Right hindlimb (tissue), 1 donor: ENCODE measurements around the gene KIF26B.
A peak's percentile ranks its signal among the peaks of the same experiment; 100 is the strongest.

ENCODE experiments used
- DNase-seq: peaks from one replicate; pipeline ENCODE4 v3.0.0-alpha.2; 2018

The KIF26B gene

DNA sequence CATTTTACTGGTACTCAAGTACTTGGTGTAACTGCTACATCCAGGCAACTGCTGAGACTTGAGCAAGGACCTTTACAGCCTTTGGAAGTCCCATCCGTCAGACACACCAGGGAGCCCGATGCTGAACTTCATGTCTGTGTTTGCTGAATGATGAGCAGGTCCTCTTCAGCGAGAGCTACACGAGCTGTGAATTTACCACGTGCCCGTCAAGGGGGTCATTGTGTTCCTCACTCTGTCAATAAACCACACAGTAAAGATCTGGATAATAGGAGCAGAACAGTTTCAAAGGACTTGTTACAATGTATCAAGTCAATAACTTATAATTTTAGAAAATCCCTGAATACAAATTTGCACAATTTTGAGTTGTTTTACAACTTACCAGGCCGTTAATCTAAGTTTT, 427.2 kb downstream of the KIF26B start:
- no peak for DNase-seq

DNA sequence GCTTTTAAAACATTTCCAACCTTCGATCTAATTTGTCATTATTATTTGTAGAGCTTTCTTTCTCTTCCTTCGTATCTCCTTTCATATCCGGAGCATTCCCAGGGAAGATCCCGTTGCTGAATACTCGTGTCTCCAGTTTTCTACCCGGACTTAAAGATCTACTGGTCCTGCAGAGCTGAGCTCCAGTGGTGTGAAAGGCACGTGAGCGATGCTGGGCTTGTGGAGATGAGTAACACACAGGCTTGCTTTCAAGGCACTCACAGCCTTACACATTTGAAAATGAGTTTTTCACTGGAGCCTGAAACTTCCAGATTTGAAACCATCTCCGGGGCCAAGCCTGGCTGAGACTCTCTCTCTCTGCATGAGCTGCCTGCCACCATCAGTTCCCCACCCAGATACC, 428.3 kb downstream of the KIF26B start:
- peak; percentile 7 for DNase-seq

DNA sequence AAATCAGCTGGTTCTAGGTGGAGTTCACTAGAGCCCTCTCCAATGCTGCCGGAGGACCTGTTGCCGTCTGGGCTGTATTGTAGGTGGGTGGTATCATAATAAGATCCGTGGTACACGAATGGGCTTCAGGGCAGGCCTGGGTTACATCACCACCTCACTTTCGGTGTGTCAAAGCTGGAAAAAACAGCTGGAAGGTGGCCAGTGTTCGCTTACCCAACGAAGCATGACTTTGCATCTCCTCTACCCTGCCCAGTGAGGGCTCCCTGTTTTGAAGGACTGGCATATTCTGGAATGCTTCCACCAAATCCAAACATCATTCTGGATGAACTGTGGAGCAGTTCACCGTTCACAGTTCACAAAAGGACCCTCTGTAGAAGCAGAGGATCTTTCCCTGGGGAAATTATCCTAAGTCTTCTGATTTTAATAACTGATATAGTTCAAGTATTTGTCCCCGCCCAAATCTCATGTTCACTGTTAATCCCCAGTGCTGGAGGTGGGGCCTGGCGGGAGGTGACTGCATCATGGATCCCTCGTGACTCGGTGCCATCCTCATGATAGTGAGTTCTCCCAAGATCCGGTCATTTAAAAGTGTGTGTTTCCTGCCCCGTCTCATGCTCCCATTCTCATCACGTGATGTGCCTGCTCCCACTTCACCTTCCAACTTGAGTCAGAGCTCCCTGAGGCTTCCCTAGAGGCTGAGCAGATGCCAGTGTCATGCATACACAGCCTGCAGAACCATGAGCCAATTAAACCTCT, 429.0 kb downstream of the KIF26B start:
- DNase-seq, result peak; percentile 3

DNA sequence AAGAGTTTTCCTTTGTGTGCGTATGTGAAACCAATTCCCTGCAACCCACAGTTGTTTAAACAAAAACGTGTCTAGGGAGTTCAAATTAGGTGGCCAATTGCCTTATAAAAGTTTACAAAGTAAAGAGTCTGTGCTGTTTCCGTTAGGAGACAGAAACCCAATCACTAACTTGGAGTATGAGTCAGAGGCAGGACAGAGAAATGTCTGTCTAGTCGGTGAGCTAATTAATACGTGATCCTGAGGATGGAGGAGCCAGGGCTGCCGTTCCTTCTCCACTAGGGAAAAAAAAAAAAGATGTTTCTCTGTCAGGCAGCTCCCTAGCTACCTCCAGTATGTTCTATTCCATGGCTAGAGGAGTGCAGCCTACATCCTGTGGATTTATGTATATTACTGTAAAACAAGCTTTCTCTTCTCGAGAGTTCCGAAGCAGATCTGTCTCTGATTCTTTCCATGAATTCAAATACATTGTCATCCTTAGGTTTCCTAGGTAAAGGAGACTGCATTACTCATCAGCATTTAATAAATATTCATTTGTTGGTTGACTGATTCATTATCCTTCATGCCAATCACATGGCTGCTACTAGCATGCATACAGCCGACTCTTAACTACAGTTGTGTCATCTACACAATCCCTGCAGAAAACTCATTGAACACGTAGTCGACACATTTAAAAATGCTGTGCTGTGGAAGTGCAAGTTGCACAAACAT, 430.6 kb downstream of the KIF26B start:
- peak; percentile 17 for DNase-seq

DNA sequence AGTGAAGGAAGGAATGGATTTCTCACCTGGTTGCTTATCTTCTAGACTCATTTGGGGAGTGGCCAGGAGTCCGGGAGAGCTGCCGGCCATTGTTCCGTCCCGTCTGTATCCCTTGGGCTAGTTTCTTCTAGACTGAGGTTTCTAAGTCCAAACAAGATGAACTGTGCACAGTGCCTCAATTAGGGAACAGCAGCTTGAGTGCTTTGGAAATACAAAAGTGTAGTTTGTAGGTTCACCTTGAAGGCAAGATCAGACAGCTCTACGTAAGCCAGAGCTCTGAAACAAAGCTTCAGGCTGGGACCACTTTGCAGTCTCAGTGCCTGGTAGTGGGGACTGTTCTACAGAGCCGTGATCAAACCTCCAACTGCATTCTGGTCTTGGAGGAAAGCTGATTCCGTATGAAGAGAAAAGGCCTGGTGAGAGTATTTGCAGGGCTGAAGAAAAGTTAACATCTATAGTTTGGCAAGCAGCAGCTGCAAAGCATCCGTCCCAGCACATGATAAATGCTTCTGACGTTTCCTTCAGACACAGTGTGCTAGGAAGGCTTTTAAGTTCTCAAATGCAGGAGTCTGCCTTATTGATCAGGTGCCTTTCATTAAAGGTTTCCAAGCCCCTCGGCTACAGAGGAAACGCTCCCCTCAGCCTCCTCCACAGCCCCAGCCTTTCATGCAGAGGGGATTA, 432.8 kb downstream of the KIF26B start:
- DNase-seq, result peak; percentile 6

DNA sequence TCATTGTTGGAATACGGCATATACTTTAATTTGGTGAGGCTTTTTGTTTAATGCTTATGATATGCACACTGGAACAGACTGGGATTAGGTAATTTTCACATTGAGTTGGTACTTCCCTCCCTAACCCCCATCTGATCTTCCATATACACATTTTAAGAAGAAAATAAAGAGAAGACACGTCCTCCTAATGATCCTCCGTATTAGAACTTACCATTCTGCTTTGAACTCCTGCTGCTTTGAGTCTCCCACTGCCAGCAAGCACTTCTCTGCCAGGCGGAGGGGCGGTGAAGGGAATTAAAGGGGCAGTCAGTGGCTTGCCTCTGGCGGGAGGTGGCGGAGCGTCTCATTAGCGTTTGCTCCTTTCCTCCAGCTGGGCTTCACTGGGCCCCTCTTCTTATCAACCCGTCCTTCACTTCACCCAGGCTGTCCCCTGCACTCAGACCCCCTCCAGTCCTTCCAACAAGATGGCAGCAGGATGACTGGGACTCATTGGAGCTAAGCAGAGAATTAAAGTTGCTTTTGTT, 433.4 kb downstream of the KIF26B start:
- no peak for DNase-seq

DNA sequence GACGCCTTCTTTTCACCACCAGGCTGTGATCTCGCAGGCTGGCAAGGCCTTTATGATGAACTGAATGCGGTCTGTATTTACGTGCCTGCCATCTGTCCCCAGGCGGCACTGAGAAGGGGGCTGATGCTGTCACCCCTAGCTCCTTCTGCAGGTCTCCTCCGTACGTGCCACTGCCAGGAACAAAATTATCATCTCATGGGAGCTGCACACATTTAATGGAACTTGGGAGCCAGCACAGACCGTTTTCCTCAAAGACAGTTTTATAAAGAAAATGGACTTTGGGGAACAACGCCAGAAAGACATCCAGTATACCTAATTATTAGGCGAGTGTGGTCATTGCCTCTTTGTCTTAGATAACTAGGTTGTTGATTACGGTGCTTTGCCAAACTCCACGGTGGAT, 434.5 kb downstream of the KIF26B start:
- no peak for DNase-seq

DNA sequence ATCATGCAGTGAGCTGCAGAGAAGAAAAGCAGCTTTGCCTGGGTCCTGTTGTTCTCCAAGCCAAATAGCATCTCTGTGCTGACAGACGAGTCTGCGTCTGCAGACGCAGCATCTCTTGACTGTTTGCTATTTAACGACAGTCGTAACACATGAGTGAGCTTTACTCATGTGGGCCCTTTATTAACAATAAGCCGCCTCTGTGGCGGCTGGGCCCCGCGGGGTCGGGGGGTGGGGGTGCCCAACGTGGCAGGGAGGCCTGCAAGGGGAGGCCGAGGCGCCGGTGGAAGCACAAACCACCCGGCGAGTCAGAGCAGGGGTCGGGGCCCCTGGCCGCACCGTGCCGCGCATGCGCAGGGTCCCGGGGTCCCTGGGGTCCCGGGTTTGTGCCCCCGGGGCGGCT, 435.1 kb downstream of the KIF26B start:
- DNase-seq, result no peak

DNA sequence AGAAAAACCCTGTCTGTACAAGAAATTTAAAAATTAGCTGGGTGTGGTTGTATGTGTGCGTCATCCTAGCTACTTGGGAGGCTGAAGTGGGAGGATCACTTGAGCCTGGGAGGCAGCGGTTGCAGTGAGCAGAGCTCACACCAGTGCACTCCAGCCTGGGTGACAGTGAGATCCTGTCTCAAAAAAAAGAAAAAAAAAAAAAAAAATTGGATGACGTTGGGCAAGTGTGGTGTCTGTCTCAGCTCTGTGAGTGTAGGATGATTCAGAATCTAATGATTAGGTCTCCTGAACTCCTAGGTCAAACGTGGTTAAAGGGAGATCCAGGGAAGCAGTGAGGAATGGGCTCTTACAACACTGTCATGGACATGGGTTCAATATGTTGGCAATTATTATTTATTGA, 435.9 kb downstream of the KIF26B start:
- DNase-seq, result no peak

DNA sequence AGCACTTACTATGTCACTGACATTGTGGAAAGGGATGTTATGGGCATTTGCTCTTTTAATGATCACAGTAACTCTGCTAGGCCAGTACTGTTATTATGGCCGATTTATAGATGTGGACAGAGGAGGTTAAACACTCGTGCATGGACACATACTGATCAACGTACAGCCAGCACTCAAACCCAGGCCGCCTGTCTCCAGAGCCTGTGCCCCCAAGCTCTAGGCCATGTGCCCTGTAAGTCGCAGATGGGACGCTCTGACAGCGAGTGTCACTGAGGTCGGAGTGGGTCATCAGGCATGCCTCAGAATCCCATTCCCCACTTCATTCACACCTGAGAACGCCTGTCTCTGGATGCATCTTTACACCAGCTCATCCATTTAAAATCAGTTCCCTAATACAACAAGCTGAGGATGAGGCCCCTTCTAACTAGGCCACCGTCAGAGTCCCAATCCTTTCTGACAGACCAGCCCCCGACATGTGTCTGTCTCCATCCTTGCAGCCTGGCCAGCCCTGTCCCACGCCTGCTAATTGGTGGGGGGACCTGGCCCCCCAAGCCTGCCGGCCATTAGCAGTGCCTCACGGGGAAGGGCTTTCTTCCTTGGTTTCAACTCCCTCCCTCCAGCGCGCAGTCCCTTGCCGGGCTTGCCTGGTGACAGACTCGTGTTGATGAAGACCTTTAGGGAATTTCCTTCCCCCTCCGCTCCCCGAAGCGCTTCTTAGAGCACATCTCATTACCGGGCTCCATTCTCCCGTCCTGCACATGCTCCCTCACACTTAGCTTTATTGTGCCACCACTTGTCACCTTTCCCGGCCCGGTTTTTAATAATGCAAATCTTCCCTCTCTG, 436.8 kb downstream of the KIF26B start:
- DNase-seq, result no peak

DNA sequence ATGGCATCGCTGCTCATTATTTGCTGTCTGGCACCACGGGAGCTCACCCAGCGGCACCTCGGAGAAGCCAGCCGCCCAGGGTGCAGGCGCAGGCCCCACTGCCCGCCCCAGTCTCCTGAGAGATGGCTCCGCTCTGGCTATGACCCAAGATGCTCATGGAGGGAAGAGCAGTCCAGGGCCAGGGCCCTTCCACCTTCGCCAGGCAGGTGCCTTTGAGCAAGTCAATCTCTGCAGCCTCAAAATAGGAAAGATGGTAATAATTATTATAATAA, 437.3 kb downstream of the KIF26B start:
- no peak for DNase-seq

DNA sequence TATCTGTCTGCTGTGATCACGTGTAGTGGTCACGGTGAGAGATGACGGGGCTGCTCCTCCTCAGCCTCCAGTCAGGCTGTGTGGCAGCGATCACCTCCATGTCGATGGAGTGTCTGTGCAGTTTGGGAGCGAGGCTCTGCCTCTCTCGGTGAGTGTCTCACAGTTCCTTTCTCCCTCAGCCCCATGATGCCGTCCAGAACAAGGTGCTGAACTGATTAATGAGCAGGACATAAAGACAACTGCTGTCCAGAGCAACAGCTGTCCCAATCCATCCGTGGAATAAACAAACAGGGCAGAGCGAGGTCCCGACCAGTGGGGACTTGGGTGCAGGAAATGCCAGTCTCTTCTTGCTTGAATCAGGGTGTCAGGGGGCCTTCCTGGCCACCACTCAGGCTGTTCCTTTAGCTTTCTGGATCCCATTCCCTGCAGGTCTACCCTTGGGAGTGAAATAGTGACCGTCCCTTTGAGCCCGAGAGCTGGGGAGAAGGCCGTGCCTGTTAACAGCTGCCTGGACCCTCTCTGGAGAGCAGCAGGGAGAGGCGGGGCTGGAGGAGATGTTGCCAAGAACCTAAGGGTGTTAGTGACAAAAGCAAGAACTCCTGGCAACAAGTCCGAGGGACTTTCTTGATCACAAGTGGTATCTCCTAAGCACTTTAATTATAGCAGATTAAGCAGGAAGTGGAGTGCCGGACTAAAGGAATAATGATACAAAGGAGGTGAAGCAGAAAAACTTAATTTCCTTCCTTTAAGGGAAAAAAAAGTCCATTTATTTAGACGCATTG, 443.9 kb downstream of the KIF26B start:
- no peak for DNase-seq

DNA sequence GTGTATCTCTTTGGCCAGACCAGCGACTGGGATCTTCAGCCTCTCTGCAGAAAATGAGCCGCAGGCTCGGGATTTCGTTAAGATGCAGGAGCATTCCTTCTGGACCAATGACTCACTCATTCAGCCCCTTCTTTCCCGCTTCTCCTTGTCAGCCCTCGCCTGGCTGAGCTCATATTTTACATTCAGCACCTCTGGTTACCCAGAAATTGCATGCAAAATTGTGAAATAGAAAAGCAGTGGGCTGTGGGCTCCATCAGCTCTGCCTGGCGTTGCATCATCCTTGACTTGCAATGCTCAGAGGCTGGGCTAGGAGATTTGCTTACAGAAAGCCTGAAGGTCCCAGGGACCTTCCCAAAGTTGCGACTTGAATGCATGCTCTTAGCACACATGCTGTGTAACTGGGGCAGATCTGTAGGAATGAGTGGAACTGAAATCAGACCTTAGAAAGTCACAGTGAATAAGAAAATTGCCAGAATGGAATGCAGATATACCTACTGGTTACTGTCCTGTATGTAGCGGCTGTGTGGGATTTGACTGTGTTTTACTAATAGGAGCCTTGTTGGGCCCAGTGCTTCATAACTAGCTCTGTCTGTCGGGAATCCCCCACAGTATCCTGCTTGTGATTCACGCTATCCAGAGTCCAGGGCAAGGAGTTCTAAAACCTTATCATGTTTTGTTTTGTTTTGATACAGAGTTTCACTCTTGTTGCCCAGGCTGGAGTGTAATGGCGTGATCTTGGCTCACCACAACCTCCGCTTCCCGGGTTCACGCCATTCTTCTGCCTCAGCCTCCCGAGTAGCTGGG, 444.8 kb downstream of the KIF26B start:
- no peak for DNase-seq

DNA sequence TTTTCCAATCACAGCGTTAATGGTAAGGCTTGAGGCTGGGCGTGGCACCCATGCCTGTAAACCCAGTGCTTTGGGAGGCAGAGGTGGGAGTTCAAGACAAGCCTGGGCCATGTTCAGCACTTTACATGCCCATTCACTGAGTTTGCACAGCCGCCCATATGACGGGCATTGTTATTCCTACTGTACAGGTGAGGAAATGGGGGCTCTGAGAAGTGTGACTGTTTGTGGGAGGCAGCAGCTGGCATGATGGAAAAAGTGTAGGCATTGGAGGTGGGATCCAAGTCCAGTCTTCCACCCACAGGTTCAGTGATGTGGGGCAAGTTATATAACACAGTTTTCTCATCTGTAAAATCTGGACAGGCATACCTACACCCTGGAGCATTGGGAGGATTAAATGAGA, 445.9 kb downstream of the KIF26B start:
- no peak for DNase-seq

DNA sequence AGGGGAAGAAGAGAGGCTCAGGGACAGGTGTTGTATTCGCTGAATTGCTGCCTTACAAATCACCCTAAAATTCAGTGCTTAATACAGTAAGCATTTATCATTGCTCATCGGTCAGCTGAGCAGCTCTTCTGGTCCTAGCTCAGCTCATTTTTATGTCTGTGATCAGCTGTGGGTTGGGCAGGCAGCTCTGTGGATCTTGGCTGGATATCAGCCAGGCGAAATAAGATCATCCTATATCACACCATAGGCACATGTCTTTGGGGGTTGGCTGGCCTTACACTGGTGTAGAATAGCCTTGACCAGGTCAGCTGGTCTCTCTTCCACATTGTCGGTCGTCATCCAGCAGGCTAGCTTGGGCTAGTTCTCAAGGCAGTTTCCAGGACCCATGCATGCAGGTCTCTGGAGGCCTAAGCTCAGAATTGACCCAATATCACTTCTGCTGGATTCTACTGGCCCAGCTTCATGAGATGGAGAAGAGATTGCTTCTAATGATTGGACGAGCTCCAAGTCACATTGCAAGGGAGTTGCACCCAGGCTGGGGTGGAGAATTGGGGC, 448.6 kb downstream of the KIF26B start:
- no peak for DNase-seq

DNA sequence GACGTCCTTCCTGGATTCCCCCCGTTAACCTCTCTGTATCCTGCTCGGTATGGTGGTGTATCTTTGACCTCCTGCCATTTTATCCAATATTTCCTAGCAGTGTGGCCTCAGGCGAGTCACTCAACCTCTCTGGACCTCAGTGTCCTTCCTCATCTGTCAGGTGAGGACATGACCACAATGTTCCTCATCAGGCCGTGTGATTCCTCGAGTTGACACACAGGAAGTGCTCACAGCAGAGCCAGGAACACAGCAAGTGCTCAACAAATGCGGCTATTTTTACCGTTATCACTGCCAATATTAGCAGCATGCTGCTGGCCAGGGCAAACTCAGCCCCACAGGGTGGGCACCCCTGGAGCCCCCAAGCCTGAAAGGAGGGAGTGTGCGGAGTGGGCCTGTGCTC, 450.2 kb downstream of the KIF26B start:
- no peak for DNase-seq

DNA sequence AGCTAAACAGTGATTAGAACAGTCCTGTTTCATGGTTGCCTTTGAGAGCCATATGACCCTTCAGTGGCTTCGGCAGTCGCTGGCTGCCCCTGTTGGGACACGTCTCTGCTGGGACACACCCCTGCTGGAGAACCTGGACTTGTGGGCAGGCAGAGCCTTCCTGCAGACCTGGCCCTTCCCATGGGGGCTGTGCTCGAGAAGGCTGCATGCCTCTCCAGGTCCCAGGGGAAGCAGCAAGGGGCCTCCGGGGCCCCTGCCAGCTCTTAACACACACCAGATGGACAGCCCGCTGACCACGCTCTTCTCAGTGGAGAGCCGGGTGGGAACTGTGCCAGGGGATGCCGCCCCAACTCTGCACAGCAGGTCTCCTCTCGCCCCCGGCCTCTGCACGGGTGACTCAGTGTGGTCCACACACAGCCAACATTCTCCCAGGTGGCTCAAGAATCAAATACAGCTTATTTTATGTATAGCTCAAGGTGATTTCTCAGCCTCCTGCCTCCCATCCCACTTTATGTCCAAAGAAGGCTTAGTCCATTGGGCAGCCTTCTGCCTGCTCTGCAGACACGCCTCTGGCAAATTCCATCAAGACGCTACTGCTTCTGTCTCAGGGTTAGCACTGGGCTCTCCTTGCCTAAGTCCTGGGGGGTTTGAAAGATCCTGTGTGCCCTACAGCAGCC, 450.8 kb downstream of the KIF26B start:
- DNase-seq, result peak; percentile 38

DNA sequence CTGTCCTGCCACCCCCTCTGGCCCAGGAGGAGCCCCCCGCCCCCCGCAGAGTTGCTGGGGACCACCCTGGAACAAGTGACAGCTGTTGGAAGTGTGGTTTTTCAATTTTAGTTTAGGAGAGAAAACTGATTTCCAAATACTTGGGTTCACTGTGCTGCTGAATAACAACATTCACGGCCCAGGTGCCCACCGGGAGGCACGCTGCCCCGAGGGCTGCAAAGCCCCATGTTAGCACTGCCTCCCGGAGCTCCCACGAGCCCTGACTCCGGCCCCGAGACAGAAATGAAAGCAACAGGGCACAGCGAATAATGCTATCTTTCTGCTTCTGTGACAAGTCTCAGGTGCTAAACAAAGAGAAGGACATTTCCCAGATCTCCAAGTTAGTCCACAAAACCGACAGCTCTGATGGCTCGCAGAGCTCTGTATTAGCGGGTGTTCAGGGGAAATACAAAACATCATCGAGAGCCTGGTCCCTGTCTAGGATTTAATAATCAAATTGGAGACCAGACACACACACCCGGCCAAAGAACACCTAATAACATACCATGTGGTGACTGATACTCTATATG, 451.5 kb downstream of the KIF26B start:
- DNase-seq, result no peak

DNA sequence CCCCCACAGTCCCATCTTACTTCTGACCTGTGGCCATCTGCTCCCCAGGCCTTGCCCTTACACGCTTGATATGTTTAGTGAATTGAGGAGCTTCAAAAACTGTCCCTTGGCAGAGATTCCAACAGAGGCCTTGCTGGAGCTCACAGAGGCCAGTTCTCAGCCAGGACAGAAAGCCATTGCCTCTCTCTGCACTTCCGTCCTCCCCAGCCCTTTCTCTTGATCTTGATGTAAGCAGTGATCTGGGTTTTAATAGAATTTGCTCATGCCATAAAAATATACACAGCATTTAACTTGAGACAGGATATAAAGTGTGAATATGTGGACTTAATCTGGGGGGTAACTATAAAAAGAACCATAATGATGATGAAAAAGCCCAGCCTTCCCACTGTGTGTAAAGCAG, 453.5 kb downstream of the KIF26B start:
- no peak for DNase-seq
